Peyer's patch (tissue), 4 donors: ENCODE measurements around the gene GLI2. TPM values are rescaled to one million over a fixed set of nuclear protein-coding genes. Genes with fewer than 3 reads are reported as not detected.

Experiments used
- DNase-seq, 3 donors: peaks; one replicate each; pipeline ENCODE4 v3.0.0-alpha.2; 2017 to 2019
- H3K27ac ChIP-seq, 4 donors: fragments of 200-600 bp; sonication (generic); one replicate each; pipeline ENCODE4 v1.5.1; 2016 to 2019
- H3K27me3 ChIP-seq, 2 donors: fragments of 200-600 bp; sonication (generic); one replicate each; pipeline ENCODE4 v1.5.1; 2019
- H3K36me3 ChIP-seq, 3 donors: fragments of 200-600 bp; sonication (generic); one replicate each; pipeline ENCODE4 v1.5.1; 2016 to 2019
- H3K4me1 ChIP-seq, 4 donors: fragments of 200-600 bp; sonication (generic); one replicate each; pipeline ENCODE4 v1.5.1; 2016 to 2019
- H3K4me3 ChIP-seq, 4 donors: fragments of 200-600 bp; sonication (generic); 1 replicate in 3 of 4; 2 replicates in 1 of 4; pipeline ENCODE4 v1.5.1; 2016 to 2019; ENCODE audit warnings: mild to moderate bottlenecking in 1 of 4
- H3K9me3 ChIP-seq, 4 donors: fragments of 200-600 bp; sonication (generic); one replicate each; pipeline ENCODE4 v1.5.1; 2016 to 2019; ENCODE audit warnings: mild to moderate bottlenecking in 1 of 4
- CTCF ChIP-seq, 6 experiments: fragments of 450-650 bp in 4 of 6; fragments of 200-600 bp in 2 of 6; sonication (generic) in 1 of 6; IDR thresholded peaks; one replicate each; pipeline ENCODE4 v1.5.1; 2017 to 2019; ENCODE audit warnings: antibody characterized with exemption in 6 of 6, mild to moderate bottlenecking in 3 of 6, moderate library complexity in 1 of 6
- POLR2A ChIP-seq, 2 donors: fragments of 450-650 bp; IDR thresholded peaks; one replicate each; pipeline ENCODE4 v1.5.1; 2017; ENCODE audit warnings: antibody characterized with exemption in 2 of 2, mild to moderate bottlenecking in 2 of 2, moderate library complexity in 2 of 2
- total RNA-seq, 4 donors: library from RNA; depleted of rRNA; stranded (reverse); fragments of >200 nt; gene quantifications; one replicate each; pipeline ENCODE4 v1.1.0, GENCODE V29; 2016

Gene GLI2
- total RNA-seq, 4 donors from 2014 or later, result 0.18 to 5.8 (median 0.94) TPM

GRCh38 chr2:120691410-120691809, 44.3 kb upstream of the GLI2 start:
- no peak for DNase-seq
- H3K4me3 ChIP-seq, result no peak overlapping the region
- TF ChIP-seq CTCF (IDR thresholded peaks at IDR 0.05) (no peak), POLR2A (IDR thresholded peaks at IDR 0.05) (no peak)
- no peaks in the 10 kb centered on the region for H3K4me1 ChIP-seq
- H3K9me3 ChIP-seq, result no peaks in the 10 kb centered on the region
- H3K27me3 ChIP-seq, result no peaks in the 10 kb centered on the region
- H3K27ac ChIP-seq, result no peak overlapping the region
- H3K36me3 ChIP-seq, result no peaks in the 10 kb centered on the region

- H3K27me3 ChIP-seq, result no peaks in the 10 kb centered on the region
- no peak for DNase-seq
- no peaks in the 10 kb centered on the region for H3K9me3 ChIP-seq
- no peaks in the 10 kb centered on the region for H3K4me1 ChIP-seq
- H3K27ac ChIP-seq, result no peak overlapping the region
- H3K4me3 ChIP-seq, result no peak overlapping the region
- H3K36me3 ChIP-seq, result no peaks in the 10 kb centered on the region
- no peak for TF ChIP-seq POLR2A (IDR thresholded peaks at IDR 0.05)
- no peak for TF ChIP-seq CTCF (IDR thresholded peaks at IDR 0.05)
Observed at GRCh38 chr2:120692691-120693090, 43.0 kb upstream of the GLI2 start.

- H3K36me3 ChIP-seq, result no peaks in the 10 kb centered on the region
- DNase-seq, result no peak
- no peaks in the 10 kb centered on the region for H3K9me3 ChIP-seq
- H3K27me3 ChIP-seq, result no peaks in the 10 kb centered on the region
- no peak overlapping the region for H3K27ac ChIP-seq
- no peak overlapping the region for H3K4me3 ChIP-seq
- TF ChIP-seq CTCF (IDR thresholded peaks at IDR 0.05) (no peak), POLR2A (IDR thresholded peaks at IDR 0.05) (no peak)
- no peaks in the 10 kb centered on the region for H3K4me1 ChIP-seq
Observed at GRCh38 chr2:120693121-120693520, 42.5 kb upstream of the GLI2 start.

GRCh38 chr2:120694034-120694433, 41.6 kb upstream of the GLI2 start:
- H3K27ac ChIP-seq, result no peak overlapping the region
- no peak overlapping the region for H3K4me3 ChIP-seq
- no peak for TF ChIP-seq CTCF (IDR thresholded peaks at IDR 0.05)
- no peak for TF ChIP-seq POLR2A (IDR thresholded peaks at IDR 0.05)
- H3K36me3 ChIP-seq, result no peaks in the 10 kb centered on the region
- DNase-seq, result no peak
- H3K4me1 ChIP-seq, result no peaks in the 10 kb centered on the region
- H3K27me3 ChIP-seq, result no peaks in the 10 kb centered on the region
- no peaks in the 10 kb centered on the region for H3K9me3 ChIP-seq

- Histone ChIP-seq H3K27ac (no peak overlapping the region), H3K36me3 (no peaks in the 10 kb centered on the region), H3K4me3 (no peak overlapping the region), H3K4me1 (no peaks in the 10 kb centered on the region), H3K27me3 (no peaks in the 10 kb centered on the region), H3K9me3 (no peaks in the 10 kb centered on the region)
- DNase-seq, result no peak
- TF ChIP-seq CTCF (IDR thresholded peaks at IDR 0.05) (no peak), POLR2A (IDR thresholded peaks at IDR 0.05) (no peak)
Observed at GRCh38 chr2:120697471-120697870, 38.2 kb upstream of the GLI2 start.

- H3K36me3 ChIP-seq, result no peaks in the 10 kb centered on the region
- no peak overlapping the region for H3K4me3 ChIP-seq
- DNase-seq, result no peak
- no peaks in the 10 kb centered on the region for H3K27me3 ChIP-seq
- no peaks in the 10 kb centered on the region for H3K9me3 ChIP-seq
- no peaks in the 10 kb centered on the region for H3K4me1 ChIP-seq
- TF ChIP-seq POLR2A (IDR thresholded peaks at IDR 0.05), result no peak
- TF ChIP-seq CTCF (IDR thresholded peaks at IDR 0.05), result no peak
- no peak overlapping the region for H3K27ac ChIP-seq
Observed at GRCh38 chr2:120699292-120699691, 36.4 kb upstream of the GLI2 start.
